Activated T-helper 1 cell treated with anti-CD3 and anti-CD28 coated beads, Interleukin-12 subunit alpha, Interleukin-12 subunit beta, Interleukin-2, Interleukin-4 antibody, amounts not matched to agents 30 ng/mL and 10 ng/mL and 1 ng/mL, durations not matched to agents 14 hours and 24 hours and 36 hours (primary cell): ENCODE data around the gene HDC. TPM values are rescaled to one million over a fixed set of nuclear protein-coding genes. Genes with fewer than 3 reads are reported as not detected.

Experiments
- DNase-seq: peaks from one replicate; pipeline ENCODE4 v3.0.0; 2021; ENCODE audit warnings: low spot score
- H3K27ac Mint-ChIP-seq: one replicate; pipeline ENCODE4 v1.8.0; 2021; ENCODE audit warnings: mild to moderate bottlenecking, mixed read lengths
- H3K27me3 Mint-ChIP-seq: one replicate; pipeline ENCODE4 v1.8.0; 2022; ENCODE audit warnings: mild to moderate bottlenecking, moderate library complexity, mixed read lengths; ENCODE audit not compliant: insufficient read depth
- H3K36me3 Mint-ChIP-seq: one replicate; pipeline ENCODE4 v1.8.0; 2021; ENCODE audit warnings: low read depth, mixed read lengths
- H3K4me1 Mint-ChIP-seq: one replicate; pipeline ENCODE4 v1.8.0; 2021; ENCODE audit warnings: low read depth, mixed read lengths
- H3K4me3 Mint-ChIP-seq: one replicate; pipeline ENCODE4 v1.8.0; 2021; ENCODE audit warnings: mild to moderate bottlenecking, moderate library complexity, mixed read lengths
- H3K9me3 Mint-ChIP-seq: one replicate; pipeline ENCODE4 v1.8.0; 2021; ENCODE audit warnings: mixed read lengths
- intact Hi-C: fragments of 100-400 bp; cut with micrococcal nuclease; formaldehyde crosslinking; loops from one replicate; pipeline ENCODE4 v1.15.1; 2024
- total RNA-seq: library from RNA; stranded (reverse); gene quantifications from 2 replicates; pipeline ENCODE4 v1.2.3, GENCODE V29; 2022

The HDC gene
- total RNA-seq, 1 donor from 2014 or later: 2.4 TPM

GRCh38 chr15:50210462-50211157 lies 54.9 kb downstream of the HDC start:
- no peaks in the 10 kb centered on the region for H3K27me3 Mint-ChIP-seq
- H3K36me3 Mint-ChIP-seq: peaks cover 88% of the 10 kb centered on the region
- H3K4me3 Mint-ChIP-seq: no peak overlapping the region
- peaks cover 23% of the 10 kb centered on the region for H3K4me1 Mint-ChIP-seq
- DNase-seq: no peak
- no peak overlapping the region for H3K27ac Mint-ChIP-seq
- intact Hi-C loops: no loop called here
- peaks cover 37% of the 10 kb centered on the region for H3K9me3 Mint-ChIP-seq

DNA sequence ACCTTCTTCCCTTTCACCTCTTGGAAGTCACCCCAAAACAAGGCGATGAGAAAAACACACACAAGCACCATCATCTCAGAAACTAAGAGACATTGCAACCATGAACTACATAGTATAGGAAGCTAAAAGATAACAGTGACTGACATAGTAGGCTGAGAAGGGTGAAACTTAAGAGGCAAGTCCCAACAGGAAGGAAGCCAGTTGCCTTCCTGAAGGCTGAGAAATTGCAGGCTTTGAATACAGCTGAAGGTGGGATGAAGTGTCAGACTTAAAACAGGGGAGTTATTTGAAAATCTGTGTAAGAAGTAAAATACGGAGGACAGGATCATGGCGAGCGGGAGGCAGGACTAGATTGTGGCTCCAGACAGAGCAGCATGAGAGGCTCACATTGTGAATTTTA lies 55.7 kb downstream of the HDC start:
- Mint-ChIP-seq H3K4me1 (peaks cover 23% of the 10 kb centered on the region), H3K27me3 (no peaks in the 10 kb centered on the region), H3K4me3 (no peak overlapping the region), H3K36me3 (peaks cover 87% of the 10 kb centered on the region), H3K27ac (no peak overlapping the region), H3K9me3 (peaks cover 32% of the 10 kb centered on the region)
- no peak for DNase-seq
- intact Hi-C loops: no loop called here

DNA sequence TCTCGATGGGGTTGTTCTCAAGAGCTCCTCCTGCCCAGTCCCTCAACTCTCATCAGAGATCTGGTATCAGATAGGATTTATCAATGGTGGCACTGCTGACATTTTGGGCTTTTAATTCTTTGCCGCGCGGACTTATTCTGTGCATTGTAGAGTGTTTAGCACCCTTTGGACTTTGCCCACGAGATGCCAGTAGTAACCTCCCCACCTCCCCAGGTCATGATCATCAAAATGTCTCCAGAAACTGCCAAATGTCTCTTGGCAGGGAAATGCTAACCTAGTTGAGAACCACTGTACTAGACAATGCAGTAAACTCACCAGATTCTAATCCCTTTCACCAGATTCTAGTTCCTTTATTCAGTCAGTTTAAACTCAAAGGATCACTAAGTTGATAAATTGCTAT lies 59.5 kb downstream of the HDC start:
- H3K36me3 Mint-ChIP-seq: peaks cover 74% of the 10 kb centered on the region
- no peak overlapping the region for H3K27ac Mint-ChIP-seq
- intact Hi-C loops: loop anchor here (2.0 kb wide), 1 partner anchor 17 kb away; no protein-coding TSS in a partner anchor
- H3K4me3 Mint-ChIP-seq: no peak overlapping the region
- peaks cover 14% of the 10 kb centered on the region for H3K4me1 Mint-ChIP-seq
- no peaks in the 10 kb centered on the region for H3K27me3 Mint-ChIP-seq
- peaks cover 6% of the 10 kb centered on the region for H3K9me3 Mint-ChIP-seq
- DNase-seq: no peak

GRCh38 chr15:50202003-50202402 lies 63.5 kb downstream of the HDC start:
- Mint-ChIP-seq H3K27ac (no peak overlapping the region), H3K9me3 (no peaks in the 10 kb centered on the region), H3K4me3 (no peak overlapping the region), H3K36me3 (peaks cover 53% of the 10 kb centered on the region), H3K27me3 (no peaks in the 10 kb centered on the region), H3K4me1 (peaks cover 10% of the 10 kb centered on the region)
- no peak for DNase-seq
- intact Hi-C loops: no loop called here

- intact Hi-C loops: no loop called here
- peaks cover 54% of the 10 kb centered on the region for H3K36me3 Mint-ChIP-seq
- H3K4me3 Mint-ChIP-seq: no peak overlapping the region
- no peaks in the 10 kb centered on the region for H3K9me3 Mint-ChIP-seq
- DNase-seq: no peak
- no peaks in the 10 kb centered on the region for H3K27me3 Mint-ChIP-seq
- peaks cover 53% of the 10 kb centered on the region for H3K4me1 Mint-ChIP-seq
- no peak overlapping the region for H3K27ac Mint-ChIP-seq
Measured at GRCh38 chr15:50192926-50193620, 72.5 kb downstream of the HDC start.

DNA sequence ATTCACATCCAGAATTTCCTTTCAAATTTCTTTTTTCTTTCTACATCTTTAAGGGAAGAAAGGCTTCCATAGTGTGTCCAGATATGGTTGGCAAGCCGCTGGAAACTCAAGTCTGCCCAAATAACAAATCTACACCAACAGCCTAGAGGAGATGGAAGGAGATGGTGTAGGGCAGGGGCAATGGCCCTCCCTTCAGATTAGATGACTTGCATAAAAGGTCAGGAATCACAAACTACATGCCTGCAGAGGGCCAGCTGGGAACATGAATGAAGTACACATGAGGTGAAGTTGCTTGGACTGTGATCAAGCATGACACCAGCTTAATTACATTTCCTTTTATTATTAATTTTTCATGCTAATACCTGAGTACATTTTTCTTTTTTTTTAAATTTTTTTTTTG lies 73.4 kb downstream of the HDC start:
- no peaks in the 10 kb centered on the region for H3K9me3 Mint-ChIP-seq
- DNase-seq: no peak
- no peak overlapping the region for H3K4me3 Mint-ChIP-seq
- H3K27ac Mint-ChIP-seq: no peak overlapping the region
- intact Hi-C loops: no loop called here
- peaks cover 56% of the 10 kb centered on the region for H3K36me3 Mint-ChIP-seq
- peaks cover 56% of the 10 kb centered on the region for H3K4me1 Mint-ChIP-seq
- no peaks in the 10 kb centered on the region for H3K27me3 Mint-ChIP-seq

Other genes starting within 250 kb of the HDC start
- gene ATP8B4, start 146.5 kb downstream of the HDC start, total RNA-seq: 49.7 and 52.9 TPM in 2 replicates
- gene SLC27A2, start 83.5 kb downstream of the HDC start, total RNA-seq: 78.0 and 78.7 TPM in 2 replicates
- 80.7 and 81.0 TPM in 2 replicates for gene GABPB1, start 89.5 kb upstream of the HDC start, total RNA-seq
- 66.2 and 66.3 TPM in 2 replicates for gene USP8, start 158.7 kb upstream of the HDC start, total RNA-seq